NCI-H69 (cell line): ENCODE data around the gene PIGL.
A peak's percentile ranks its signal among the peaks of the same experiment; 100 is the strongest.
"Not testable (repeated sequence)": the region's sequence is repeated elsewhere in the genome, so short reads cannot be mapped to it uniquely, and the experiment has no call there.

Experiments
- DNase-seq: peaks from one replicate; lab custom pipeline; 2025; lab: John Stamatoyannopoulos, UW

PIGL gene

DNA sequence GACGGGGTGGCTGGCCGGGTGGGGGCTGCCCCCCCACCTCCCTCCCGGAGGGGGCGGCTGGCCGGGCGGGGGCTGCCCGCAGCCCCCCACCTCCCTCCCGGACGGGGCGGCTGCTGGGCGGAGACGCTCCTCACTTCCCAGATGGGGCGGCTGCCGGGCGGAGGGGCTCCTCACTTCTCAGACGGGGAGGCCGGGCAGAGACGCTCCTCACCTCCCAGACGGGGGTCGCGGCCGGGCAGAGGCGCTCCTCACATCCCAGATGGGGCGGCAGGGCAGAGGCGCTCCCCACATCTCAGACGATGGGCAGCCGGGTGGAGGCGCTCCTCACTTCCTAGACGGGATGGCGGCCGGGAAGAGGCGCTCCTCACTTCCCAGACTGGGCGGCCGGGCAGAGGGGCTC is 95.1 kb downstream of the PIGL start:
- not testable (repeated sequence) for DNase-seq

DNA sequence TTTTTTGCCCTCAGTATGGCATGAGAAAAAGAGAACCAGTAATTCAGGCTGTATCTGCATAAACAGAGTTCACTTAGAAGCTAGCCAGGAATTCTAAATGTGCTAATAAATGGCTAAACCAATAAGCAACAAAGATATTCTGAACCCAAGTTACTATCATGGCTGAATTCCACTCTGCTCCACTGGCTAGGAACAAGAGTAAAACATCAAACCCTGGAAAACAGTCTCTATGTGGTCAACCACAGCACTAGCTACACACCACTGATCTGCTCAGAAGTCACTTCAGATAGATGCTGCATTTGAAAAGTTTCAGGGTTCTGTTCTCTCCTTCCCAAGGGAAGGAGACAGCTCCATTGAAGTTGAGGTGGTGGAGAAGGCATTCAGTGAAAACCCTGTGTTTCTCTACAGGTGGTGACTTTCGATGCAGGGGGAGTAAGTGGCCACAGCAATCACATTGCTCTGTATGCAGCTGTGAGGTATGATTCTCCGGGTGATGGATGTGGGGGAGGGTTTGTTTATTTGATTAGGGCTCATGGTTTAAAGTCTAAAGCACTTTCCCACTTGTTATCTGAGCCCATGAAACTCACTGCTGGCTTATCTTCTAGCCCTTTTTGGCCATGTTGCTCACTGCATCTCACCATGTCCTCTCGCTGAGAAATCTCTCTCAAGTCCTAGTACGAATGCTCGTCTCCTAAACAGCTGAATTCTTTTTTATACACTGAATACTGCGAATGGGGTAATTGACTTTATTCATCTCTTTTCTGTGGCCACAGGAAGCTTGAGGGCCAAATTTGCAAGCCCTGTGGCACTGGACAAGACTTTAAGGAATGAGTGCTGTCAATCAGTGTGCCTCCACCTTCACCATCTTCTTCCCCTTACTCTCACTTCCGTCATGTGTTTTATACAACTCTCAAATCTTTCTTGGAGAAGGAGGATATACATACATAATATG is 96.4 kb downstream of the PIGL start:
- no peak for DNase-seq

DNA sequence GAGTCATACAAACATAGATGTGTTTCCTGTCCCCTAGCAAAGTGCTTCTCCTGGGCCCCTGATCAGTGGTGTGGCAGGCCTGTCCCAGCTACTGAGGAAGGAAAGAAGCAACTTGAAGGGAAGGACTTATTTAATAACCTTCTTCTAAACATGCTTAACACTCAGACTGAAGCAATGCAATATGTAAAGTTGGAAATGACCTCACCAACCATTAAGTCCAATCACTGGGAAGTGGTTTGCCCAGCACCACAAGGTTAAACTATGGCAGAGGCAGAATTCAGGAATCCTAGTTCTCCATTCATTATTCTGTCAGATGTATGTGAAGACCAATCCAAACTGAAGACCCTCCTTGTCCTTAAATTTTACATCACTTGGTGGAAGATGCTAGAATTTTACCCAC is 97.2 kb downstream of the PIGL start:
- DNase-seq = no peak

DNA sequence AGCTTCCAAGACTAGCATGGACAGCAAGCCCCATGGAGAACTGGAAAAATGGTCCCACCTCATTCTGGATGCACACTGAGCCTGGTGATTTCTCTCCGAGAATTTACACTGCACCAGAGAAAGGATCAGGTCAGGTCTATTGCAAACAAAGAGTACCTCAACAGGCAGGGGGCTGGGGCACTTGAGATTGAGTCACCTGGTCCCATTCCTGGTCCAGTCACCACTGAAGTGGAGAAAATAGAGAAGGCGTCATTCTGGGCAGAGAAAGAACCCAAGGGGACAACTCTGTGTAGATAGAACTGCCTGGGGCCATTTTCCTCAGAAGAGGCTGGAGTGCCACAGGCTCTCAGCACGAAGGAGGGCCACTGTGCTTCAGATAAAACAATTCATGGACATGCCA is 97.8 kb downstream of the PIGL start:
- DNase-seq = no peak

DNA sequence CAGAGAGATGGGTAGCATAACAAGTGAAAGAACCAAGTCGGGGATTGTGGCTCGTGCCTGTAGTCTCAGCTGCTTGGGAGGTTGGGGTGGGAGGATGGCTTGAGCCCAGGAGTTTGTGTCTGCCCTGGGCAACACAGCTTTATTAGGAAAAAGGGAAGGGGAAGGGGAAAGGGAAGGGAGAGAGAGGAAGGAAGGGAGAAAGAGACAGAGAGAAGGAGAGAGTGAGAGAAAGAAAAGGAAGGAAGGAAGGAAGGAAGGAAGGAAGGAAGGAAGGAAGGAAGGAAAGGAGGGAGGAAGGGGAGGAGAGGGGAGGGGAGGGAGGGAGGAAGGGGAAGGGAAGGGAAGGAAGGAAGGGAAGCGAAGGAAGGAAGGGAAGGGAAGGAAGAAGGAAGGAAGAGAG is 103.0 kb downstream of the PIGL start:
- DNase-seq = no peak

DNA sequence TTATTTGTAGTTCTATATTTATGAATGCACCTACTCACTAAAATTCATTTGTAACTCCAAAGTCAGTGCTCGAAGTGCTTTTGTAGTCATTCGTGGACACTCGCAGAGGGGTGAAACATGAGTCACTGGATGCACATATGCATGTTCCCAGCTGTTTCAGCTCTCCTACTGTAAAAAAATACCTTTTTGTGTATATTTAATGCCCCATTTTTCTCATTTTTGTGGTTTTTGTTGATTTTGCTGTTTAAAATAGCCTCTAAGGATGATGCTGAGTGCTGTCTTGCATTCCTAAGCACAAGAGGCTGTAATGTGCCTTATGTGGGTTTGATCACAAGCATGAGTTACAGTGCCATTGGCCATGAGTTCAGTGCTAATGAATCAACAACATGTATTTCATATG is 105.6 kb downstream of the PIGL start:
- DNase-seq = no peak

DNA sequence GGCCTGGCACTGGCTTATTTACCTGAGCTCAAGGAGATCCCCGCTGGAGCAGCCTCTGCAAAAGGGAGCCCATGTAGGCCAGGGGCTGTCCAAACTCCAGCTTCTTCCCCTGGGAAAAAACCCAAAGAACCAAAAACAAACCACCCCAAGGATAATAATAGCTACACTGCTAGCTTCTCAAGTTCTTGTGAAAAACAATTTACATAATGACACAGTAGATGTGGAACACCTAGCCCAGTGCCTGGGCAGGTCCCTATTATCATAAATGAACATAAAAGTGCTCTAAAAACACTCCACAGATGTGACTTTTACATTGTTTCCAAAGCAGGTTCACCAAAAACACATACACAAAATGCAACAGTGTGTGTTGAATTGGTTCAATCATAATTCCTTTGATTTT is 109.0 kb downstream of the PIGL start:
- no peak for DNase-seq

DNA sequence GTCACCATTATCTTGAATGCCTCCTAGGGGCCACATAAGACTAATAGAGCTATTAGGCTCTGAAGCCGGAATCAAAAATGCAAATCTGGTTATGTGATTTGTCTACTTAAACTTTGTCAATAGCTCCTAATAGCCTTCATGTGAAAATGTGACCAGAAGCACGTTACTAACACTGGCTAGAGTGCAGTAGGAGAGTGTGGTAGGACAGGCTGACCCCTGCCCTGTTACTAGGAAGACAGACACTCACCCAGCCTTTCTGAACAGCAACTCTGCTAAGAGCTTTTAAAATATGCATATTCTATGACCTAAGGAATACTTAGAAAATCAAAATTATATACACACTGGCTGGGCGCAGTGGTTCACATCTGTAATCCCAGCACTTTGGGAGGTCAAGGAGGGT is 110.0 kb downstream of the PIGL start:
- DNase-seq = no peak

DNA sequence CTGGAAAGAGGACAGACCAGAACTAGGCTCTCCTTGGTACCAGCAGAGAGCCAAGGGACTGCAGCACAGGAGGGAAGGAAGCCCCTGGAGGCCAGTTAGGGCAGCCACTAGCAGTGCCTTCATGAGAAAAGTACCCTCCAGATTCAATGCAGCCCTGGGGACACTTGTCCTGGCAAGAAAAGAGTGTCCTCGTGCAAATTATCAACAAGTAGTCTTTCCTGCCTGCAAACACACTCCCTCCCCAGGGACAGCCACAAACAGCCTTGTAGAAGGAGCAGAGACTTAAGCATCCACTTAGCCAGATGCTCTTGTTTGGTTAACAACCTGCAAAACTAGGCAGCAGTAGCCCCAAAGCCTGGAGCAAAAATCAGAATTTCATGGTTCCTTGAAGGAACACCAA is 112.0 kb downstream of the PIGL start:
- peak; percentile 75 for DNase-seq

DNA sequence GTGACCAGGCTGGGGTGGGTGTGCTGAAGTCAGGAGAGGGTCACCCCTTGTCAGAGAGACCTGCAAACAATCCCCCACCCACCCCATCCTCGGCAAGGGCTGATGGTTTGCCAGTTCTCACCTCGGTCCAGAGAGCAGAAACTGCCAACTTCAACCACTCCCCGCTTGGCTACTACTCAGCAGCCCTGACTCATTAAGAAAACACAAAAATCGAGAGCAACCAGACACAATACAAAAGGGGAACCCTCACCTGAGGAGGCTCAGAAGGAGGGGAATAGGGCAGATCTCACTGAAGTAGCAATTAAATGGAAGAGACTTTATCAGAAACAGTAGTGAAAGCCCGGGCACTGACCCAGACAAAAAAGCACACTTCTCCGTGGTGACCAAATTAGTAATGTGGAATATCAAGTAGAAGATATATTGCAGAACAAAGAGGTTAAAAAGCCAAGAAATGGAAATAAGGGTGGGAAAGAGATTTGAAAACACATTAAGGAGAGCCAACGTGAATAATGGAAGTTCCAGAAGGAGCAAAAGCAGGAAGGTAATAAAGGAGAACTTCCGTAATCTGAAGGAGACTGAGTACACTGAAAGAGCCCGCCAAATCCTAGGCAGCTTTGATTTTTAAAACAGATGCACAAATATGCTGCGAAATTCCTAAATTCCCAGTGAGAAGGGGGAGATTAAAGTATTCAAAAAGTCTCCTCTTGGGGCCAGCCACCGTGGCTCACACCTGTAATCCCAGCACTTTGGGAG is 112.7 kb downstream of the PIGL start:
- DNase-seq = peak; percentile 46

DNA sequence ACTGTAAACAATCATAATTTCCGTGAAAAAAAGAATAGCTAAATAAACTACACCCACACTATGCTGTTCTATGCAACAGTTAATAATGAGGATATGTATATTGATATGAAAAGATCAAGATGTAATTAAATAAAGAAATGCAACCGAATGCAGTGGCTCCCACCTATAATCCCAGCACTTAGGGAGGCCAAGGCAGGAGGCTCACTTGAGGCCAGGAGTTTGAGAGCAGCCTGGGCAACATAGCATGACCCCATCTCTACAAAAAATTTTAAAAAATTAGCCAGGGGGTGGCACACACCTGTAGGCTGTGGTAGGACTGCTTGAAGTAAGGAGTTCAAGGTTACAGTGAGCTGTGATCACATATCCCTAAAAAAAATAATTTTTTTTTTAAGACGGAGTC is 121.4 kb downstream of the PIGL start:
- no peak for DNase-seq

DNA sequence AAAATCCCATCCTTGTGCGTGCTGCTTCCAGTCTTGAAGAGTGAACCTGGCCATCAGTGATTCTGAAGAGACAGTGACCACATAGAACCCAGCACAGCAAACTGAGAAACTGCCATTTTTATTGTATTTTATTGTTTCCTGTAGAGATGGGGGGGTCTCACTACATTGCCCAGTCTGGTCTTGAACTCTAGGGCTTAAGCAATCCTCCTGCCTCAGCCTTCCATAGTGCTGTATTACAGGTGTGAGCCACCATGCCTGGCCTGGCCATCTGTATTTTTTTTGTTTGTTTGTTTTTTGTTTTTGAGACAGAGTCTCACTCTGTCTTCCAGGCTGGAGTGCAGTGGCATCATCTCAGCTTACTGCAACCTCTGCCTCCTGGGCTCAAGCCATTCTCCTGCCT is 122.4 kb downstream of the PIGL start:
- DNase-seq = no peak

DNA sequence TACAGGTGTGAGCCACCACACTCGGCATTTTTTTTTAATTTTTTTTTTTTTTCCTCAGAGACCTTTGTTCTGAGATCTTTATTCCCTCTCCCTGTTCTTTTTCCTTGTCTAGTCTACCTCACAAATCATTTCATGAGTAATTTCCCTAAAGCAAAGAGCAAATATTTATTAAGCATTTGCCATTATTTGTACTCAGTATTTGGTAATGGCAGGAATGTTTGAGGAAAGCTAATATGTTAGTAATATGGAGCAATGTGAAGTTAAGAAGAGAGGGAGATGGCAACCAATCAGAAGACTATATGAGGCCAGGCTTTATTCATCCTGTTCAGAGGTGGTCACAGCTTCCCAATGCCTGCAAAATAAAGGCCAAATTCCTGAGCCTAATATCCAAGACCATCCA is 122.9 kb downstream of the PIGL start:
- no peak for DNase-seq

DNA sequence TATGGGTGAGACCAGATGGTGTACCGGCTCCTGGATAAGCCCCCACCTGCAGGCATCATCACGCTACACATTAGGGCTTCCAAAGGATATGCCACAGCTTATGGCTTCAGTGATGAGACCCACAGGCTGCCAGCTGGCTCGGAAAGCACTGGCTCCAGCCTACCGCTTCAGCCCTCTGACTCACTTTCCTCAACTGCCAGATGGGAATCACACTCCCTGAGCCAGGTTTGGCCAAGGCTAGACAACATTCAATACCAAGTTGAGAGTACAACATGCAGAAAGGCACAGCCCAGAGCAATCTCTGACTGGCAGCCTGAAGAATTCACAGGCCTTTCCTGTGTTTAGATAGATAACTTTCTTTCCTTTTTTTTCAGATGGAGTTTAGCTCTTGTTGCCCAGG is 126.0 kb downstream of the PIGL start:
- no peak for DNase-seq

DNA sequence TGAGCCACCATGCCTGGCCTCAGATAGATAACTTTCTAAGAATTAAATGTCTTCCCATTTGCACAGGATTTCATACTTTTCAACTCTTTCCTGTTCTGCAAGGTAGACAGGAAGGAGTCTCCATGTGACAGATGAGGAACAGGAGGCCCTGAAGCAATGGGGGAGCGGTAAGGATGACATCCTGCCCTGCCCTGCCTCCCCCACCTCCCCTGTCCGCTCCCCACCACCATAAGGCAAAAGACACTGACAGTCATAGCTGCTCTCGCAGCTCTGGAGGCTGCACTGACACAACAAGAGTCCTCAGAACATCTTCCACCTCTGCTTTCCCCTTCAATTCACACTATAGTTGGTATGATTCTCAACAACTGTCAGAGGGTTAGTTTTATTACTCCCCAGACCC is 126.6 kb downstream of the PIGL start:
- DNase-seq = no peak

DNA sequence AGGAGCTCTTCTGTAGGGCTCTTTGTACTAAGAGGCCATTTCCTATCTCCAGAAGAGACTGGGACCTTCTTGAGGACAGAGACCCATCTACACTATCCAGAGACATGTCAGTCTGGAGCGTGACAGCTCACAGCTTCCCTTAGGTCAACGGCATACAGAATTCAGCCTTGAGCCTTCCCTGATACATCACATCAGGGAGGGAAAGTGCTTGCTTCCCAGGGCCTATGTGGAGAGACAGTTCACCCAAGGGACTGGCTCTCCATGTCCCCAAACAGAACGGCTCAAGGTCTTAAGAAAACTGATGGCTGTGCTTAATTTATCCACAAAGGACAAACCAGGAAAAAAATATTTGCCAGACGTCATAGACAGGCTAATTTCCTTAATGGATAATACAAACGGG is 128.6 kb downstream of the PIGL start:
- no peak for DNase-seq

DNA sequence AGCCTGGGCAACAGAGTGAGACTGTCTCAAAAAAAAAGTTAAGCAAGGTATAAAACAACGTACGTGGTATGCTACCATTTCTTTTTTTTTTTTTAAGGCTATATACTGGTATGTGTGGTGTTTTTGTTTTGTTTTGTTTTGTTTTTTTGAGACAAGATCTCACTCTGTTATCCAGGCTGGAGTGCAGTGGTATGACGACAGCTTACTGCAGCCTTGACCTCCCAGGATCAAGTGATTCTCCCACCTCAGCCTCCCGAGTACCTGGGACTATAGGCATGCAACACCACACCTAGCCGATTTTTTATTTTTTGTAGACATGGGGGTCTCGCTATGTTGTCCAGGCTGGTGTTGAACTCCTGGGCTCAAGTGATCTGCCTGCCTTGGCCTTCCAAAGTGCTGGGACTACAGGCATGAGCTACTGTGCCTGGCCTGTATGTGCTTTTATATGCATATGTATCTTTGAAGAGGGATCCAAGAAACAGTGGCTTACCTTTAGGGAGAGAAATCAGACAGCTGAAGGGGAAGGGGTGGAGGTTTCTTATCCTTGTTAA is 129.8 kb downstream of the PIGL start:
- DNase-seq = no peak

DNA sequence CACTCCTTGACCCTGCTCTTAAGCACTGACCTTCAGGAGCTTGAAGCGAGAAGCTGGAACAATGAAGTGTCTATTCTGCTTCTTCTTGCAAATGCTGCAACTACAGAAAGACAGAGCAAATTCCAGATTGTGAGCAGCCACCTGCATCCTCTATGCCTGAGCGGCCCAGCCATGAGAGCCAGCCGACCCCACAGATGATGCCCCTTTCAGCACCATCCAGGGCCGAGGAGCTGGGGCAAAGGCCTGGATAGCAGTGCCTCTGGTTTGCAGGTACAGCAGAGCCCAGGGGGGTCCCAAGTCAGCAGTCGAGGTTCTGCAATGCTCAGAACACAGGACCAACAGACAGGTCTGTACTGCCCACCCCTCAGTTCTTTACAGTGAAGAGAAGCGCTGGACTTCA is 131.6 kb downstream of the PIGL start:
- DNase-seq = no peak

DNA sequence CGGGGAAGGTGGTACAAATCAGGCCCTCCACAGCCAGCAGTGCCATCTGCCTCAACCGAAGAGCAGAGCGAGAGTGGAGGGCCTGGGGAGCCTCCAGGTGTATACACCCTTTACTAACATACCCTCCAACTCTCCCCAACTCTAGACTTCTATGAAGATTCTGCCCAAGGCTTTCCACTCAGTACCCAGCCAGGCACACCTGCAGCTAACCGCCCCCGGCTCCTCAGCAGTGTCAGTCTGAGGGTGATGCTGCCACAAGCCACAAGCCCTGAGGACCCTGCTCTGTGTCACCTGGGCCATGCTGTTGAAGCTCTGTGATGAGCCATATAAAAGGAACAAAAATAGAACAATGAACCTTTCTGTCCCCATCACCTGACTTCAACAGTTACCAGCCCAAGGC is 132.4 kb downstream of the PIGL start:
- no peak for DNase-seq

DNA sequence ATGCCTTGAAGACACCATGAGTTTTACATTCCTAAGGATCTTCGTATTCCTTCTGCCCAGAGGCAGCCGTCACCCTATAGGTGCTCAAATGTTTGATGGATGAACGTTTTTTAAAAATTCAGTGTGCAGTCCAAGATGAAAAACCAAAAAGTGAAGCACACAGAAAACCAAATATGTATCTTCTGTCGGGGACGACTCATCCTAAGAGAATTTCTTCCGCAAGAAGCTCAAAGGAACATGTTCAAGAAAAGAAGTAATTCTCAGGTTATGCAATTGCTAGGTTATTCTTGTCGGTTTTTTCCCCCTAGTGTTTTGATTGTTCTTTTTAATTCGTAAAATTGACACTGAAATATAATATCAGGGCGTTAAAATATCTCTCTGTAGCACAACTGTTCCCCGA is 134.8 kb downstream of the PIGL start:
- no peak for DNase-seq

DNA sequence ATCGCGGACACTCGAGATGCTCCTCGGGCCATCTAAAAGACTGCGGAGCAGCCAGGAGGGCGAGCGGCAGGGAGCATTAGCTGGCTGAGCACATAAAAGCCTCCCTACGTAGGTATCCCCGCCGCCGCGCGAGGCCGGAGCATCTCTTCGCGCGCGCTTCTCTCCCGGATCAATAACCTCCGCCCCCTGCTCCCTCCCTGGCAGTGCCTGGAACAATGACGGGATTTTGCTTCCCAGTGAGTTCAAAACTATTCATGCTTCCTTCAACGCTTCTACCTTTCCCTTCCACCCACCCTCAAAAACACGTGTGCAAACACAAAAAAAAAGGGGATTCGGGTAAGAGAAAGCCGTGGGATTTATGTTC is 135.3 kb downstream of the PIGL start:
- DNase-seq = peak; percentile 79

DNA sequence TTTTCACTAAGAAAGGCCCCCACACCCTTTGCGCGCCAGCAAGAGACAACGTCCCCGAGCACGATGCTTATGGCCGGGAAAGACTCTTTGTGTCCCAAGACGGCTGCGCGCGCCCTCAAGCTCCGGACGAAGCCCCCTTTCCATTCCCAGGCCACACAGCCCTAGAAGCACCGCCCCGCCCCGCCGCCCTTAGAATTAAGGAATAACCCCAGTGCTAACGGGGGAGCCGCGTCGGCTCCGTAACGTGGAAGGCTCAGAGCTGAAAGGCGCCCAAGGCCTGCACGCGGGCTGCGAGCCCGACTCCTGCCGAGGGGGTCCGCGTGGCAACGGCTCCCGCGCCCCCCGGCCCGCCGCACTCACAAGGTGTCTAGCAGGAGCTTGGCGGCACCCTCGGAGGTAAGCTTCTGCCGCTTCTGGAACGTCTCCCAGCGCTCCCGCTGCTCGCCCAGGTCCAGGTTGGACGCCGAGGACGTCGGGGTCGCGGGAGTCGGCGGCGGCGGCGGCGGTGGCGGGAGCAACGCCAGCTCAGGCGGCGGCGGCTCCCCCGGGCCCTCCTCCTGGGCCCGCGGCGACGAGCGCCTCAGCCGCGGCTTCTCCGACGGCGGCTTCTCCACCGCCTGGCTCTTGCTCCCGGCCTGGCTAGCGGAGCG is 135.8 kb downstream of the PIGL start:
- peak; percentile 66 for DNase-seq
